GM21390 (cell line): ENCODE results near the gene NOL4L.

Source experiments
- ATAC-seq: cut with Tn5 transposase; IDR thresholded peaks from one replicate; pipeline ENCODE4 v1.9.1; 2021; ENCODE audit not compliant: unreplicated experiment

The NOL4L gene

GRCh38 chr20:32543570-32544259, 41.4 kb downstream of the NOL4L start:
- no peak for ATAC-seq

GRCh38 chr20:32542259-32542615, 42.9 kb downstream of the NOL4L start:
- ATAC-seq: no peak

- no peak for ATAC-seq
These were observed 43.5 kb downstream of the NOL4L start for GRCh38 chr20:32541323-32542258.

GRCh38 chr20:32539817-32540675, 45.1 kb downstream of the NOL4L start:
- ATAC-seq: no peak

GRCh38 chr20:32539026-32539816, 45.9 kb downstream of the NOL4L start:
- no peak for ATAC-seq

GRCh38 chr20:32538526-32538939, 46.6 kb downstream of the NOL4L start:
- ATAC-seq: no peak

GRCh38 chr20:32537657-32538525, 47.2 kb downstream of the NOL4L start:
- no peak for ATAC-seq

GRCh38 chr20:32536851-32537656, 48.1 kb downstream of the NOL4L start:
- ATAC-seq: no peak

GRCh38 chr20:32535953-32536823, 48.9 kb downstream of the NOL4L start:
- ATAC-seq: no peak

- no peak for ATAC-seq
These were observed 49.7 kb downstream of the NOL4L start for GRCh38 chr20:32535316-32535952.

GRCh38 chr20:32534661-32535240, 50.4 kb downstream of the NOL4L start:
- ATAC-seq: no peak

- ATAC-seq: no peak
These were observed 51.4 kb downstream of the NOL4L start for GRCh38 chr20:32533732-32534131.

- ATAC-seq: no peak
These were observed 52.9 kb downstream of the NOL4L start for GRCh38 chr20:32532246-32532645.

- no peak for ATAC-seq
These were observed 56.0 kb downstream of the NOL4L start for GRCh38 chr20:32528905-32529670.

- no peak for ATAC-seq
These were observed 56.8 kb downstream of the NOL4L start for GRCh38 chr20:32528171-32528891.
